NCI-H1930 (cell line): ENCODE data around the gene PPFIA3.
"Not testable (repeated sequence)": the region's sequence is repeated elsewhere in the genome, so short reads cannot be mapped to it uniquely, and the experiment has no call there.

Experiments
- DNase-seq, 2 experiments: peaks; one replicate each; lab custom pipeline; 2025; lab: John Stamatoyannopoulos, UW

The PPFIA3 gene

DNA sequence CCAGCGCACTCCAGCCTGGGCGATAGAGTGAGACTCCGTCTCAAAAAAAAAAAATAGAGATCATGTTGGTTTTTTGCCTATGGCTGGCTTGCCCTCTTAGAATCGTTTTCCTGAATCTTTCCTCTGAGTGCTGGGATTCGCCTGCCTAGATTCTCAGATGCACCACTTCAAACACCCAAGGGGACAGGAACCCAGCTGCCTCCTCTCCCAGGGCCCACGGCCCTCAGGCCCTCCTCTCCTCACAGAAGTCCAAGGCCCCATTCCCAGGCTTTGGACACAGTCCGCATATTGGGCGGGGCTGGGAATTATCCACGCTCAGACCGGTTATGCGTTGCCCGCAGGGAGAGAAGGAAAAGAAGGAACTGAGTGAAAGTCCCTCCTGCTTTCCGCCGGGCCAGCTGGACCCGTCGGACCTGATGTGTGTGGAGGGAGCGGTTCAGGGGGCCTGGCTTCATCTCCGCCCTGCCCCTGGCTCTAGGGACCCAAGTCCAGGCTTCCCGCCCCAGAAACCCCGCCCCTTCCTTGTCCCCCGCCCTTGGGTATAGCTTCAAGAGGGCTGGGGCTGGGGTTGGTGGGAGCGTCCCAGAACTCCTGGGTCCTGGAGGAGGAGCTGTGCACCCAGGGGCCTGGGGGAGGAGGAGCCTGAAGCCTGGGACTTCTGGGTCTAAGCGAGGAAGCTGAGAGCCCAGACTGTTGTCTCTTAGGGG lies 5.8 kb downstream of the PPFIA3 start:
- no peak for DNase-seq

DNA sequence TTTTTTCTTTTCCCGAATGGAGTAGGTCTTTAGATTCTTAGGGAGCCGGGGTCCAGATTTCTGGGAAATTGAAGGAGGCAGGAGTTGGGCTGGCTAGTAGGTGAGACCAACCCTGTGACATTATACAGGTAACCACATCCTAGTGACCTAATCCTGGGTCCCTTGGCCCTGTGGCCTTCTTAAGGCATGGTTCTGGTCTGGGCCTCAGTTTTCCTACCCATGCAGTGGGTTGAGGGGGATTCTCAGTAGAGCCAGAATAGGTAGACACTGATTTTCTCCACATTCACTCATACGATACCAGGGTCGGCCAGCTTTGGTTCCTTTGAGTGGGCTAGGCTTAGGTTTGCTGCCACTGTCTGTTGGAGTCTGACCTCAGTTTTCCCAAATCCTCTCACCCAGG lies 7.2 kb downstream of the PPFIA3 start:
- no peak for DNase-seq

DNA sequence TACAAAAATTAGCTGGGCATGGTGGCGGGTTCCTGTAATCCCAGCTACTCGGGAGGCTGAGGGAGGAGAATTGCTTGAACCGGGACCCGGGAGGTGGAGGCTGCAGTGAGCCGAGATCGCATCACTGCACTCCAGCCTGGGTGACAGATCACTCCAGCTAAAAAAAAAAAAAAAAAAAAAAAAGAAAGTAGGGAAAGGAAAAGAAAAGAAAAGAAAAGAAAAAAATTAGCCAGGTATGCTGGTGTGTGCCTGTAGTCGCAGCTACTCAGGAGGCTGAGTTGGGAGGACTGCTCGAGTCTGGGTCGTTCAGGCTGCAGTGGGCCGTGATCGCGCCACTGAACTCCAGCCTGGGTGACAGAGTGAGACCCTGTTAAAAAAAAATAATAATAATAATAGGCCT lies 7.9 kb downstream of the PPFIA3 start:
- not testable (repeated sequence) for DNase-seq

DNA sequence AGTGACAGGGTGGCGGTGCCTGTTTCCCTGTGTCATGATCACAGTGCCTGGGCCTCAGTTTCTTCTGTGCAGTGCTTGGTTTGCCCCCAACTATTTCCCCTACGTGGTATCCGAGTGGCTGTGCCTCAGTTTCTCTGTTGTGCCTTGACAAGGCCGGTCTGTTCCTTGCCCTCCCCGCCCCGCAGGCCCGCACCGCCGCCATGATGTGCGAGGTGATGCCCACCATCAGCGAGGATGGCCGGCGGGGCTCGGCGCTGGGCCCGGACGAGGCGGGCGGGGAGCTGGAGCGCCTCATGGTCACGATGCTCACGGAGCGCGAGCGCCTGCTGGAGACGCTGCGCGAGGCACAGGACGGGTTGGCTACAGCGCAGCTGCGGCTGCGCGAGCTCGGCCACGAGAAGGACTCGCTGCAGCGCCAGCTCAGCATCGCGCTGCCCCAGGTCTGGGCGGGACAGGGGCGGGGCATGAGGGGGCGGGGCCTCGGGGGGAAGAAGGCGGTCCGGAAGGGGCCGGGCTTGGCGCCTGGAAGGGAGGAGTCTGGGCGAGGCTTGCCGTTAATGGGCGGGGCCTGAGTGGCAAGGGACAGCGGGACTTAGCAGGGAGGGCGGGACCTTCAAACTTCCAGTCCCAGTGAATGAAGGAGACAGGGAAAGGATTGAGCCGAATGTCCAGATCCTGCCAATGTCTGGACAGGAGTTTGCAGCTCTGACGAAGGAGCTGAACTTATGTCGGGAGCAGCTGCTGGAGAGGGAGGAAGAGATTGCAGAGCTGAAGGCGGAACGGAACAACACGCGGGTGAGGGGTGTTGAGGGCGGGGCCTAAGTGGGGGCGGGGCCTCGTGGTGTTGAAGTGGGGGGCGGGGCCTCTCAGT lies 8.6 kb downstream of the PPFIA3 start:
- DNase-seq = peak; percentile 96 to 98

DNA sequence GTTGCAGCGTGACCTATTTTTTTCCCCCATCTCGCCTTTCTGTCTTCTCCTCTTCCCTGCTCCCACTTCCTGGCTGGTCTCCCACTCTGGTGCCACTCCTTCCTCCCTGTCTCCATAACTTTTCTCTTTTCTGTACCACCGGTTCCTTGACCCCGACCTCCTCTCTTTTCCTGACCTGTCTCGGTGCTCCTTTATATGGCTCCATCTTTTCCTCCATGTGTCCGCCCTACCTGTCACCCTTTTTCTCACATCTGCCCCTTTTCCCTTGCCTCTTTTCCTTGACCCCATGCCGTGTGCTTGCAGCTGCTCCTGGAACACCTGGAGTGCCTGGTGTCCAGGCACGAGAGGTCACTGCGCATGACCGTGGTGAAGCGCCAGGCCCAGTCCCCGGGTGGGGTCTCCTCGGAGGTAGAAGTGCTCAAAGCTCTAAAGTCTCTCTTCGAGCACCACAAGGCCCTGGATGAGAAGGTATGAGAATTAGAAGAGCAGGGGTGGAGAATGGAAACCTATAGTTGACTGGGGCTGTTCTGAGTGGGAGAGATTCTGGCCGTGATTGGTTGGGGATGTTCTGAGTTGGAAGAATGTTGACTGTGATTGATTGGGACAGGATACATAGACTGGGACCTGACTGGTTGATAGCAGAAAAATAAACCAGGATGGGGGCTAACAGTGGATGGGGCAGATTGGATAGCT lies 9.3 kb downstream of the PPFIA3 start:
- DNase-seq = no peak

DNA sequence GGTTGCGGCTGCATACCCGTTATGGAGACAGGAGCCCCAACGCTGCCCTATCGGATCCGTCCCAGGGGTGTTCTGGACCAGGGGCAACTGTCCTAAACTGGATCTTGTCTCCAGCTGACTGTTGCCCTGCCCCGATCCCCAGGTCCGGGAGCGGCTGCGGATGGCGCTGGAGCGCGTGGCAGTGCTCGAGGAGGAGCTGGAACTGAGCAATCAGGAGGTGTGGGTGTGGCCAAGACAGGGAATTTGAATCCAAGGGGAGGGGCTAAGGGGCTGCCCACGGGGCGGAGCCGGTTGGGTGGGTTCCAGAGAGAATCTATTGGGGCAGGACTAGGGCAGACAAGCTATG lies 9.9 kb downstream of the PPFIA3 start:
- peak in 1 of 2 experiments; percentile 28 for DNase-seq

DNA sequence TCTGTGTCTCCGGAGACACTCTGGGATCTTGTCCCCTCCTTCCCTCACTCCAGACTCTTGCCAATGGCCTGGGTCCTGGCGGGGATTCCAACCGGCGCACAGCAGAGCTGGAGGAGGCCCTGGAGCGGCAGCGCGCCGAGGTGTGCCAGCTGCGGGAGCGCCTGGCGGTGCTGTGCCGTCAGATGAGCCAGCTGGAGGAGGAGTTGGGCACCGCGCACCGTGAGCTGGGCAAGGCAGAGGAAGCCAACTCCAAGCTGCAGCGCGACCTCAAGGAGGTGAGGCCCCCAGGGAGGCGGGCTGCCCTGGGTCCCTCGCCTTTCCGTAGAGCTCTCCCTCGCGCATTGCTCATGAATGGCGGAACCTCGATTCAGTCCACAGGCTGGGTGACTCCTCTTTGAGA lies 11.0 kb downstream of the PPFIA3 start:
- DNase-seq = no peak

DNA sequence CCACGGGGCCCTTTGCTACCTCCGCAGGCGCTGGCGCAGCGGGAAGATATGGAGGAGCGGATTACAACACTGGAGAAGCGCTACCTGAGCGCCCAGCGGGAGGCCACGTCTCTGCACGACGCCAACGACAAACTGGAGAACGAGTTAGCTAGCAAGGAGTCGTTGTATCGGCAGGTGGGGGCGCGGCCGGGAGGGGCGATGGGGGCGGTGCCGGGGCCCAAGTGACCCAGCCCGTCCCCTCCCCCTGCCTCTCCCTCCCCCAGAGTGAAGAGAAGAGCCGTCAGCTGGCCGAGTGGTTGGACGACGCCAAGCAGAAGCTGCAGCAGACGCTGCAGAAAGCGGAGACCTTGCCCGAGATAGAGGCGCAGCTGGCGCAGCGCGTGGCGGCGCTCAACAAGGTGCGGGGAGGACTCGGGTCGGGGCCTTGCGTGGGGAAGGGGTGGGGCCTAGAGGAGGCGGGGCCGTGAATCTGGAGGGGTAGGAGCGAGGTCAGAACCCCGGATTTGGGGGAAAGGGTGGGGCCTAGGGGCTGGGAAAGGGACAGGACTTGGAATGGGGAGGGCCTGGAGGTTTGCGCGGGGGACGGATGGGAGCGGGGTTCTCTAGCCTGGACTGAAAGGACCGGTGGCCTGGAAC lies 13.7 kb downstream of the PPFIA3 start:
- no peak for DNase-seq

DNA sequence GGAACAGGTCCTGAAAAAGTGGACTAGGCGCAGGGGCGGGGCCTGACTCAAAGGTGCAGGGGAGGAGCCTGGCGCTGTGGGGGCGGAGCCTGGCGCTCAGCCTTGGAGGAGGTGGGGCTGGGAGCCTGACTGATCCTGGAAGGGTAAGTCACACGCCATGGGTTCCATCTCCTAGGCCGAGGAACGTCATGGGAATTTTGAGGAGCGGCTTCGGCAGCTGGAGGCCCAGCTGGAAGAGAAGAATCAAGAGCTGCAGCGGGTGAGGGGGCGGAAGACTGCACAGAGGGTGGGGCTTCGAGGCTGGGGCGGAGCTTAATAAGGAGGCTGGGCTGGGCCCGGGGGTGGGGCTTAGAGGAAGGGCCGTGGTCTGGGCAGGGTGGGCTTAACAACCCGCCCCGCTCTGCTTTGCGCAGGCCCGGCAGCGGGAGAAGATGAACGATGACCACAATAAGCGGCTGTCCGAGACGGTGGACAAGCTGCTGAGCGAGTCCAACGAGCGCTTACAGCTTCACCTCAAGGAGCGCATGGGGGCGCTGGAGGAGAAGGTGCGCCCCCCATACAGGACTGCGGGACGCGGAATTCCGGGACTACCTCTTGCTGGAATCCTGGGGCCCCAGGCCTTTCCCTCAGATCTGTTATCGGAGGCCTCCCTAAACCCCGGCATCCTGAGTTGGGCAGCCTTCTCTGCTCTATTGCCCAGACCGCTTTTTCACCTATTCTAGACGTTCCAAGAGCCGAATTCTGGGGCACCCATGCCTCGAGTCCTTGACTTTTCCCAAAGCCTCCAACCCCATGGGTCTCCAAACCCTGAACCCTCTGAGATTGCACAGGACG lies 14.5 kb downstream of the PPFIA3 start:
- DNase-seq = no peak

DNA sequence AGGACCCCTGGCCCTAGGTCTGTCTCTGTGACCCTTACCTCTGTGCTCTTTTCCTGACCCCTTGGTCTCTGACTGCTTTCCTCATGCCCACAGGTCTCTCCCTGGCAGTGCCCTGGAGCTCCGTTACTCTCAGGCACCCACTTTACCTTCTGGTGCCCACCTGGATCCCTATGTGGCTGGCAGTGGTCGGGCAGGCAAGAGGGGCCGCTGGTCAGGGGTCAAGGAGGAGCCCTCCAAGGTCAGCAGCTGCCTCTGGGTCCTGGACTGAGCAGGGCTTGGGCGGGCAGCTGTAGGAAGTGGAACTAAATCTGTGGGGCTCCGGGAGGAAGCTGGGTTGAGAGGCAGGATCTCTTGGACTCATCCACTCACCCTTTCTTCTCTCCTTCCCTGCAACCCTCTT lies 16.3 kb downstream of the PPFIA3 start:
- DNase-seq = no peak

DNA sequence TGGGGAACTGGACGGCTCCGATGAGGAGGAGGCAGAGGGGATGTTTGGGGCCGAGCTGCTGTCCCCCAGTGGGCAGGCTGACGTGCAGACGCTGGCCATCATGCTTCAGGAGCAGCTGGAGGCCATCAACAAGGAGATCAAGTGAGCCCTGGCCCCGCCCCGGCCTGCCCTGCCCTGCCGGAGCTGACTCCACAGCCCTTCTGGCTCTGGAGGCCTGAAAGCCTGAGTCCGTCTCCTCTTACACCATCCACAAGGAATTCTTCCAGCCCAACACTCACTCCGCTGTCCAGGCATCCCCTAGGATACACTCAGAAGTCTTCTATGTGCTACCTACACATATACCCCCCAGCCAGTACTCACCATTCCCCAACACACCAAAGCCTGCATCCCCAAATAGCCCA lies 17.4 kb downstream of the PPFIA3 start:
- DNase-seq = no peak

DNA sequence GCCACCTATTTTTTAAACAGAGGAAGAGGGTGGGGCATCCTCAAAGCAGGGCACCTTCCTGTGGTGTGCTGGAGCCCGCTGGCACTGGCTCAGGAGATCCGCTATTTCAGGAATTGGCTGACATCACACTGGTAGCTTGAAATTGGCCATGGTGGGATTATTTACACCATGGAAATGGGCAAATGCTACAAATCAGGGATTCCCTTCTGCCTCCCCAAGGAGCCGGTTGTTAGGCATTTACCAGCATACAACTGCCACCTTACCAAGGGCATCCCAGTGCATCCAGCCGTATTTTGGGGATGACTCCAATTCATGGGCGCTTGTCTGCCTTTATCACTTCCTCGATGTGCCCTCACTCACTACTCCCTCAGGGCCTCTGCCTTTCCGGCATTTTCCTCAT lies 21.6 kb downstream of the PPFIA3 start:
- no peak for DNase-seq

DNA sequence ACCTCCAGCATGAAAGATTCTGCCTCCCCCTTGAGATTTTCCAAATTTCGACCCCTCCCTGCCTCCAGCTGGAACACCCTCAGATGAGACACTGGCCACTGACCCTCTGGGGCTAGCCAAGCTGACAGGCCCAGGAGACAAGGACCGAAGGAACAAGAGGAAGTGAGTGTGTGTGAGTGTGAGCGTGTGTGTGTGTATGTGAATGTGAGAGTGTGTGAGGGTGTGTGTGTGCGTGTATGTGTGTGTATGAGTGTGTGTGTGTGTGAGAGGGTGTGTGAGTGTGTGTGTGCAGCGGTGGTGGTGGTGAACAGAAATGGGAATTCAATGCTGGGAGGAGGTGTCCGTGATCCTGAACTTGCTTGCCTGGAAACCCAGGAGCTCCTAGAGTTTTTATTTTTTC lies 22.0 kb downstream of the PPFIA3 start:
- DNase-seq = no peak

DNA sequence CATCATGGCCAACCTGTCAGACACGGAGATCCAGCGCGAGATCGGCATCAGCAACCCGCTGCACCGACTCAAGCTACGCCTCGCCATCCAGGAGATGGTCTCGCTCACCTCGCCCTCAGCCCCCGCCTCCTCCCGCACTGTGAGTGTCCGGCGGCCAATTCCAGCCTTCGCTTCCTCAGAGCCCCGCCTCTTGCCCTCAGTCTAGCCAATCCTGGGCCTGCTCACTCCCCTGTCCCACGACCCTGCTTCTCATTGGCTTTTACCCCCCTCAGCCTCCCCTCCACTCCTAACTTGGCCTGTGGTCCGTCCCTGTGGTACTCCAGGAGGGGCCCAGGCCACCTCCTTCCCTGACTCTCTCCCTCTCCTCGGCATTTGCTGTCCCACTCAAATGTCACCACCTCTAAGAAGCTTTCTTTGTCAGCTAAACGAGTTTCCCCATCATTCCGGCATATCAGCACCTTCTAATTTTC lies 23.6 kb downstream of the PPFIA3 start:
- peak in 1 of 2 experiments; percentile 44 for DNase-seq

DNA sequence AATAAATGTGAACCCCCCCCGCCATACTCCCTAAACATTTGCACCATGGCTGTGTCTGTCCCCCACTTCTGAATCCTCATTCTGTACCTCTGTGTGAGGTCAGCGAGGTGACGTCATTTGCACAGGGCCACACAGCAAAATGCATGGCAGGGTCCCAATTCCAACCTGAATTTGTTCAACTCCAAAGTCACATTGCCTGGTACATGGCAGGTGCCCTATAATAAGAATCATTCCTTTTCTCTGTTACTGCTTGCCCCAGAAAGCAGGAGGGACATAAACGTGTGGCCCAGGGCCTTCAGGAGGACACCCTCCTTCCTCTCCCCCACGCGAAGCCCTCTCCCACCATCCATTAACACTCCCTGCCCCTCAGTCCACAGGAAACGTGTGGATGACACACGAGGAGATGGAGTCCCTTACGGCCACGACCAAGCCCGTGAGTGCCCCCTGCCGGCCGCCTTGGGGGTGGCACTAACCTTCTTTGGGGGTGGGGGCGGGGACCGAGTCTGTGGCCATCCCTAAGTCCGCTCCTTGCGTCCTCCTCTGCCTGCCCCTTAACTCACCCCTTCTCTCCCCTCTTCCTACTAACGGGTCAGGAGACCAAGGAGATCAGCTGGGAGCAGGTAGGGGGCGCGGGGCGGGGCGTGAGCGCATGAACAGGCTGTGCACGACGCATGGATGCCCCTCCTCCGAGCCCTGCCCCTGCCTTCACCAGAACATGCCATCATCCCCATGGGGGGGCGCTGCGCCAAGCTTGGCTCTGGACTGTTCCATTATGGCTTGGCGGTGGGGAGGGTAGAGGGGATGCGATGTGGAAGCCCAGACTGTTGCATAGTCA lies 26.4 kb downstream of the PPFIA3 start:
- peak; percentile 92 for DNase-seq

DNA sequence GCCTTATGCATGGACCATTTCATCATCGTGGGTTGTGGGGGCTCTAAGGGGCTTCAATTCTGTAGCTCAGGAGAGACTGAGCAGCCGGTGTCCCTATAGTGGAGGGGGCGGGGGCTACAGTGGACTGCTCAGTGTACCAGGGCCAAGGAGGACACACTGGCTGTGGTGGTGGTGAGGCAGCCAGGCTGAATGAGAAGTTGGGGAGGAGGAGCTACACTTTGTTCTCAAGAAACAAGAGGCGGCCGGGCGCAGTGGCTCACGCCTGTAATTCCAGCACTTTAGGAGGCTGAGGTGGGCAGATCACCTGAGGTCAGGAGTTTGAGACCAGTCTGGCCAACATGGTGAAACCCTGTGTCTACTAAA lies 27.0 kb downstream of the PPFIA3 start:
- not testable (repeated sequence) for DNase-seq

DNA sequence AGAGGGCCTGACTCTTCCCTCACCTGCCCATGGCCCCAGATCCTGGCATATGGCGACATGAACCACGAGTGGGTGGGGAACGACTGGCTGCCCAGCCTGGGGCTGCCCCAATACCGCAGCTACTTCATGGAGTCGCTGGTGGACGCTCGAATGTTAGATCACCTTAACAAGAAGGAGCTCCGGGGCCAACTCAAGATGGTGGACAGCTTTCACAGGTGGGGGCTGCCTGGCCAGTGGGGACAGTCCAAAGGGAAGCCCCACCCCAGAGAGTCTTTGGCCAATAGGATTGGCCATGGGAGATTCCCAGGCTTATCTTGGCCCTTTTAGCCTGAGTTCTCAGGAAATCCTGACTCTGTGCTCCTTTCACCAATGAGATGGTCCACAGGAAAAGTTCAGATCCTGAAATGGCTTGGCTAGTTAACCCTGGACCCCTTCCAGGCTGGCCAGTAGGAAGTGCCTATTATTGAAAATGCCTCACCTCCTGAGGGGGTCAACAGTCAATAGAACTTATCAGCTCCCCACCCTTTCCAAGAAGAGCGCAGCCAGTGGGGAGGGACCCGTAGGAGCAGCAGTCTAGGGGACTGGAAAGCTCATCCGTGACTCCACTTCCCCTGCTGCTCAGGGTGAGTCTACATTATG lies 28.8 kb downstream of the PPFIA3 start:
- no peak for DNase-seq

DNA sequence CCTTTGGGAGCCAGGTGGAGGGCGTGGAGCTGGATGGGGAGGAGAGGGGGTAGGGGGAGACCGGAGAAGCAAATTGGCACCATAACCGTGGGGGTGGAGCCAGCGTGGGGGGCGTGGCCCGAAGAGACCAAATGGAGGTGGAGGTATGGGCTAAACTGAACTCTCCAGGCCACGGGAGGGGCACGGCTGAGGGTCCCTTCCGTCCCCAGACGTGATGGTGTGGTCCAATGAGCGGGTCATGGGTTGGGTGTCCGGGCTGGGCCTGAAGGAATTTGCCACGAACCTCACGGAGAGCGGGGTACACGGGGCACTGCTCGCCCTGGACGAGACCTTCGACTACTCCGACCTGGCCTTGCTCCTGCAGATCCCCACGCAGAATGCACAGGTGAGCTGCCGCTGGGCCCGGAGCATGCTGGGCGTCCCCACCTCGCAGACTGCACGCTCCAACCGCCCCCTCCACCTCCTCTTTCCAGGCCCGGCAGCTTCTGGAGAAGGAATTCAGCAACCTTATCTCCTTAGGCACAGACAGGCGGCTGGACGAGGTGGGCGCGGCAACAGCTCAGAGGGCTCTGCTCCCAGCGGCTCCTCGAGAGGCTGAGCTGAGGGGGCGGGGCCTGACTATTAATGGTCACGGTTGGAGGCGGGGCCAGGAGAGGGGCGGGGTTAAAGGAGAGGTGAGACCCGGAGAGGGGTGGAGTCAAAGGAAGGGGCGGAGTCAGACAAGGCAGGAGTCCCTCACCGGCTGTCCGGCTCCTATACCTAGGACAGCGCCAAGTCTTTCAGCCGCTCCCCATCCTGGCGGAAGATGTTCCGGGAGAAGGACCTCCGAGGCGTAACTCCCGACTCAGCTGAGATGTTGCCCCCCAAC lies 29.7 kb downstream of the PPFIA3 start:
- peak; percentile 95 for DNase-seq

DNA sequence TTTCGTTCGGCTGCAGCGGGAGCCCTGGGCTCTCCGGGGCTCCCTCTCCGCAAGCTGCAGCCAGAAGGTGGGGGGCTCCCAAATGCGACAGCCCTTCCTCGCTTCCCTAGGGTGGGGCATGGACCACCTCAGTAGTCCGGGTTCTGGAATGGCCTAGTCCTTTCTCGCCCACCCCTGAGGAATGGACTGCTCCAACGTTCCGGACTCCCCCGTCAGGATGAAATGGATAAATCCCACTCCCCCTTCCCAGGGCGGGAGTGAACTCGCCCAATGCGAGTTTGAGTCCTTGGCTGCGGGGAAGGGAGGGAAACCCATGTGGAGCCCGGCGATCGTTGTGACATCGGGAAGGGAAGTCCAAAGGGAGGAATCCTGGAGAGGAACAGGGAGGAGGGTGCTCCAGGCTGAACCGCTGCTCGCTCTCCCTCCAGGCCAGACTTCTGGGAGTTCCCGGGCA lies 30.3 kb downstream of the PPFIA3 start:
- peak; percentile 83 to 88 for DNase-seq
